Measurements from ENCODE around the gene CD38. TPM values are rescaled to one million over a fixed set of nuclear protein-coding genes. Genes with fewer than 3 reads are reported as not detected.
"Not testable (repeated sequence)": the region's sequence is repeated elsewhere in the genome, so short reads cannot be mapped to it uniquely, and the experiment has no call there.

CD38 gene
- polyA plus RNA-seq, 1 donor from 2014 or later, result 0.21 TPM

DNA sequence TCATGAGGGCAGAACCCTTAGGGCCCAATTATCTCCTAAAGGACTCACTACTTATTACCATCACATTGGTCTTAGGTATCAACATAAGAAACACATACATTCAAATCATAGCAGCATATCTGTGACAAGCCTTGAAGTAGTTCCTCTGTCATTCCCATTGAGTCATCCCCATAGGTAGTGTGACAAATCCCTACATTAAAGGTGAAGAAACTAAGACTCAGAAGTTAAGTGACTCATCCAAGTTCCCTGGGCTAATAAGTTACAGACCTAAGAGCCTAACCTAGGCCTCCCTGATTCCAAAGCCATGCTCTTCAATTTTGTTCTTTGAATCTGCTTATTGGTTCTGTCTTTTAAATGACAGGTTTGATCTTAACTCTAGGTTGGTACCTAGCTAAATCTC is 58.2 kb downstream of the CD38 start:
- Histone ChIP-seq H3K9me3 (ENCODE audit: low read length) (no peaks in the 10 kb centered on the region), H3K27me3 (ENCODE audit: insufficient read depth, low read depth, low read length) (no peaks in the 10 kb centered on the region), H3K36me3 (ENCODE audit: insufficient read depth, low read length) (no peaks in the 10 kb centered on the region), H3K79me2 (replicated peaks; ENCODE audit: insufficient read depth, low read length) (no peaks in the 10 kb centered on the region), H3K9ac (ENCODE audit: low read length) (no peak overlapping the region), H3K4me2 (ENCODE audit: low read length) (no peak overlapping the region), H2AFZ (ENCODE audit: low read depth, low read length) (no peak overlapping the region), H4K20me1 (ENCODE audit: insufficient read depth) (no peaks in the 10 kb centered on the region), H3K4me3 (ENCODE audit: low read length) (no peak overlapping the region), H3K9me2 (ENCODE audit: insufficient read depth, low read length) (no peaks in the 10 kb centered on the region), H3K27ac (ENCODE audit: low read length) (no peak overlapping the region), H3F3A (ENCODE audit: insufficient read depth, low read length, poor library complexity, severe bottlenecking) (no peaks in the 10 kb centered on the region)
- TF ChIP-seq POLR2AphosphoS5 (IDR thresholded peaks at IDR 0.05) (no peak), REST (IDR thresholded peaks at IDR 0.05; ENCODE audit: borderline replicate concordance) (no peak), MXI1 (conservative IDR thresholded peaks at IDR 0.05; ENCODE audit: poor library complexity, severe bottlenecking) (no peak), RAD21 (conservative IDR thresholded peaks at IDR 0.05) (no peak), EP300 (conservative IDR thresholded peaks at IDR 0.05; ENCODE audit: poor library complexity, severe bottlenecking) (no peak), EZH2 (IDR thresholded peaks at IDR 0.05; ENCODE audit: borderline replicate concordance, insufficient read depth, low read length, poor library complexity, severe bottlenecking) (no peak), TAF1 (IDR thresholded peaks at IDR 0.05; ENCODE audit: low read depth) (no peak), SMC3 (conservative IDR thresholded peaks at IDR 0.05; ENCODE audit: poor library complexity) (no peak)
- TF ChIP-seq, protein P1, sequence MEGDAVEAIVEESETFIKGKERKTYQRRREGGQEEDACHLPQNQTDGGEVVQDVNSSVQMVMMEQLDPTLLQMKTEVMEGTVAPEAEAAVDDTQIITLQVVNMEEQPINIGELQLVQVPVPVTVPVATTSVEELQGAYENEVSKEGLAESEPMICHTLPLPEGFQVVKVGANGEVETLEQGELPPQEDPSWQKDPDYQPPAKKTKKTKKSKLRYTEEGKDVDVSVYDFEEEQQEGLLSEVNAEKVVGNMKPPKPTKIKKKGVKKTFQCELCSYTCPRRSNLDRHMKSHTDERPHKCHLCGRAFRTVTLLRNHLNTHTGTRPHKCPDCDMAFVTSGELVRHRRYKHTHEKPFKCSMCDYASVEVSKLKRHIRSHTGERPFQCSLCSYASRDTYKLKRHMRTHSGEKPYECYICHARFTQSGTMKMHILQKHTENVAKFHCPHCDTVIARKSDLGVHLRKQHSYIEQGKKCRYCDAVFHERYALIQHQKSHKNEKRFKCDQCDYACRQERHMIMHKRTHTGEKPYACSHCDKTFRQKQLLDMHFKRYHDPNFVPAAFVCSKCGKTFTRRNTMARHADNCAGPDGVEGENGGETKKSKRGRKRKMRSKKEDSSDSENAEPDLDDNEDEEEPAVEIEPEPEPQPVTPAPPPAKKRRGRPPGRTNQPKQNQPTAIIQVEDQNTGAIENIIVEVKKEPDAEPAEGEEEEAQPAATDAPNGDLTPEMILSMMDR (IDR thresholded peaks at IDR 0.05; ENCODE audit: poor library complexity, severe bottlenecking), result no peak

- Histone ChIP-seq H3K27me3 (ENCODE audit: insufficient read depth, low read depth, low read length) (no peaks in the 10 kb centered on the region), H3K79me2 (replicated peaks; ENCODE audit: insufficient read depth, low read length) (no peaks in the 10 kb centered on the region), H3K9me2 (ENCODE audit: insufficient read depth, low read length) (no peaks in the 10 kb centered on the region), H3K9me3 (ENCODE audit: low read length) (no peaks in the 10 kb centered on the region), H2AFZ (ENCODE audit: low read depth, low read length) (no peak overlapping the region), H3K4me2 (ENCODE audit: low read length) (no peak overlapping the region), H4K20me1 (ENCODE audit: insufficient read depth) (no peaks in the 10 kb centered on the region), H3K4me3 (ENCODE audit: low read length) (no peak overlapping the region), H3K27ac (ENCODE audit: low read length) (no peak overlapping the region), H3K36me3 (ENCODE audit: insufficient read depth, low read length) (no peaks in the 10 kb centered on the region), H3F3A (ENCODE audit: insufficient read depth, low read length, poor library complexity, severe bottlenecking) (no peaks in the 10 kb centered on the region), H3K9ac (ENCODE audit: low read length) (no peak overlapping the region)
- TF ChIP-seq MXI1 (conservative IDR thresholded peaks at IDR 0.05; ENCODE audit: poor library complexity, severe bottlenecking) (no peak), REST (IDR thresholded peaks at IDR 0.05; ENCODE audit: borderline replicate concordance) (no peak), POLR2AphosphoS5 (IDR thresholded peaks at IDR 0.05) (no peak), RAD21 (conservative IDR thresholded peaks at IDR 0.05) (no peak), EZH2 (IDR thresholded peaks at IDR 0.05; ENCODE audit: borderline replicate concordance, insufficient read depth, low read length, poor library complexity, severe bottlenecking) (no peak), SMC3 (conservative IDR thresholded peaks at IDR 0.05; ENCODE audit: poor library complexity) (no peak)
- TF ChIP-seq, protein P1 (IDR thresholded peaks at IDR 0.05; ENCODE audit: poor library complexity, severe bottlenecking), result no peak
These were observed 59.5 kb downstream of the CD38 start for GRCh38 chr4:15837591-15837990.

GRCh38 chr4:15841194-15841730 is 63.1 kb downstream of the CD38 start:
- not testable (repeated sequence) for H3K9me3 ChIP-seq (ENCODE audit: low read length); H3K4me3 ChIP-seq (ENCODE audit: low read length); H3K27ac ChIP-seq (ENCODE audit: low read length); H3K79me2 ChIP-seq (replicated peaks; ENCODE audit: insufficient read depth, low read length); H3K9me2 ChIP-seq (ENCODE audit: insufficient read depth, low read length); H2AFZ ChIP-seq (ENCODE audit: low read depth, low read length); H3F3A ChIP-seq (ENCODE audit: insufficient read depth, low read length, poor library complexity, severe bottlenecking); H3K4me2 ChIP-seq (ENCODE audit: low read length); H3K36me3 ChIP-seq (ENCODE audit: insufficient read depth, low read length); H3K9ac ChIP-seq (ENCODE audit: low read length); H4K20me1 ChIP-seq (ENCODE audit: insufficient read depth); H3K27me3 ChIP-seq (ENCODE audit: insufficient read depth, low read depth, low read length)

Measured in neural cell (in vitro differentiated cells).